AG09319 (cell line): Measurements from ENCODE around the gene DYNC2H1.
"Not testable (repeated sequence)": the region's sequence is repeated elsewhere in the genome, so short reads cannot be mapped to it uniquely, and the experiment has no call there.

Source experiments
- DNase-seq: peaks from one replicate; pipeline ENCODE4 v3.0.0-alpha.2; 2010; ENCODE audit warnings: low read depth; ENCODE audit errors: extremely low read depth
- CTCF ChIP-seq: IDR thresholded peaks from 2 replicates; pipeline ENCODE4 v1.5.1; 2011; ENCODE audit warnings: low read depth, mild to moderate bottlenecking, inconsistent platforms, low read length, moderate library complexity

The DYNC2H1 gene

GRCh38 chr11:103368145-103368544 is 258.9 kb downstream of the DYNC2H1 start:
- no peak for TF ChIP-seq CTCF
- DNase-seq: no peak

GRCh38 chr11:103370076-103370475 is 260.9 kb downstream of the DYNC2H1 start:
- no peak for DNase-seq
- no peak for TF ChIP-seq CTCF

- no peak for TF ChIP-seq CTCF
- DNase-seq: no peak
Measured at GRCh38 chr11:103372906-103373305, 263.7 kb downstream of the DYNC2H1 start.

GRCh38 chr11:103374227-103374626 is 265.0 kb downstream of the DYNC2H1 start:
- DNase-seq: not testable (repeated sequence)

GRCh38 chr11:103378931-103379330 is 269.7 kb downstream of the DYNC2H1 start:
- TF ChIP-seq CTCF: no peak
- no peak for DNase-seq

- no peak for DNase-seq
- TF ChIP-seq CTCF: no peak
Measured at GRCh38 chr11:103380031-103380430, 270.8 kb downstream of the DYNC2H1 start.

GRCh38 chr11:103384652-103385051 is 275.4 kb downstream of the DYNC2H1 start:
- no peak for TF ChIP-seq CTCF
- no peak for DNase-seq

- no peak for TF ChIP-seq CTCF
Measured at GRCh38 chr11:103395612-103396011, 286.4 kb downstream of the DYNC2H1 start.

More at GRCh38 chr11:103395612-103396011, 286.4 kb downstream of the DYNC2H1 start:
- no peak for DNase-seq
